ENCODE measurements around the gene SELENOM.

Gene SELENOM

DNA sequence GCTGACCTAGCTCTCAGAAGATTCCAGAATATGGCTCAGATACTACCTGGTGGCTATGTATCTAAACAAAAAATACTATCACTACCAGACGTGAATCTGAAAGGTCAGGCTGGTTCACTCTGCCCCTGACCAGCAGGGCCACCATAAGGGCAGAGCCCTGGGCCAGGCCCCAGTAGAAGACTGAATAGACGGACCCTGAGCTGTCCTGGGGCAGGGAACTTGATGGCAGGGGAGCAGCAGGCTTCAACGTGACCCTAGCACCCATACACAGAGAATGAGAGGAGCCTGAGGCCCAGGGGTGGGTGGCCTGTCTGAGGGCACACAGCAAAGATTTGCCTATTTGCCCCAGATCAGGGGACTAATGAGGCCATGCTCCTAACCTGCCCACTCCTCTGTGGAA is 46.0 kb upstream of the SELENOM start:
- no peaks in the 10 kb centered on the region for H3K4me1 ChIP-seq (ENCODE audit: insufficient read depth, low read length, severe bottlenecking)
- H3K79me2 ChIP-seq (ENCODE audit: insufficient read depth, low read length): no peaks in the 10 kb centered on the region
- H4K20me1 ChIP-seq (ENCODE audit: insufficient read depth, low read length): no peaks in the 10 kb centered on the region
- H2AFZ ChIP-seq (ENCODE audit: low read length): no peak overlapping the region
- H3K9me2 ChIP-seq (ENCODE audit: low read depth, low read length): no peaks in the 10 kb centered on the region
- H3K27me3 ChIP-seq (ENCODE audit: insufficient read depth, low read length): no peaks in the 10 kb centered on the region
- H3K4me3 ChIP-seq (ENCODE audit: low read depth, low read length, poor library complexity, severe bottlenecking): no peak overlapping the region
- no peaks in the 10 kb centered on the region for H3K9me3 ChIP-seq (ENCODE audit: low read length)
- H3K27ac ChIP-seq (ENCODE audit: low read depth, low read length, poor library complexity, severe bottlenecking): no peak overlapping the region
- no peak overlapping the region for H3K4me2 ChIP-seq (ENCODE audit: low read length)
- TF ChIP-seq, protein P1, sequence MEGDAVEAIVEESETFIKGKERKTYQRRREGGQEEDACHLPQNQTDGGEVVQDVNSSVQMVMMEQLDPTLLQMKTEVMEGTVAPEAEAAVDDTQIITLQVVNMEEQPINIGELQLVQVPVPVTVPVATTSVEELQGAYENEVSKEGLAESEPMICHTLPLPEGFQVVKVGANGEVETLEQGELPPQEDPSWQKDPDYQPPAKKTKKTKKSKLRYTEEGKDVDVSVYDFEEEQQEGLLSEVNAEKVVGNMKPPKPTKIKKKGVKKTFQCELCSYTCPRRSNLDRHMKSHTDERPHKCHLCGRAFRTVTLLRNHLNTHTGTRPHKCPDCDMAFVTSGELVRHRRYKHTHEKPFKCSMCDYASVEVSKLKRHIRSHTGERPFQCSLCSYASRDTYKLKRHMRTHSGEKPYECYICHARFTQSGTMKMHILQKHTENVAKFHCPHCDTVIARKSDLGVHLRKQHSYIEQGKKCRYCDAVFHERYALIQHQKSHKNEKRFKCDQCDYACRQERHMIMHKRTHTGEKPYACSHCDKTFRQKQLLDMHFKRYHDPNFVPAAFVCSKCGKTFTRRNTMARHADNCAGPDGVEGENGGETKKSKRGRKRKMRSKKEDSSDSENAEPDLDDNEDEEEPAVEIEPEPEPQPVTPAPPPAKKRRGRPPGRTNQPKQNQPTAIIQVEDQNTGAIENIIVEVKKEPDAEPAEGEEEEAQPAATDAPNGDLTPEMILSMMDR (IDR thresholded peaks at IDR 0.05; ENCODE audit: low read length): no peak
- TF ChIP-seq EZH2 (IDR thresholded peaks at IDR 0.05; ENCODE audit: borderline replicate concordance, low read length): no peak
- H3K9ac ChIP-seq (ENCODE audit: low read length): no peak overlapping the region
- no peaks in the 10 kb centered on the region for H3F3A ChIP-seq (ENCODE audit: insufficient read depth, low read length)
- H3K36me3 ChIP-seq (ENCODE audit: insufficient read depth, low read length): no peaks in the 10 kb centered on the region

DNA sequence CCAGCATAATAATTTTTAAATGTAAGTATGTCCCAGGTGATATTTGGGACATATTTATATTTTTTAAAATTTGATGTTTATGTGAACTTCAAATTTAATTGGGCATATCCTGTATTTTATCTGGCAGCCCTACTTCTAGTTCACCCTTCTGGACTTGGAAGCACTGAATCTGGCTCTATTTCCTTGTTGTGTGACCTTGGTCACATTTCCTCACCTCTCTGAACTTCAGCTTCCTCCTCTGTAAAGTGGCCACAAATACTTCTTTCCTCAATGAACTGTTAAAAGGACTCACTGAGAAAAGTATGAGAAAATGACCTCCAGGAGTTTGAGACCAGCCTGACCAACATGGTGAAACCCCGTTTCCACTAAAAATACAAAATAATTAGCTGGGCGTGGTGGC is 44.5 kb upstream of the SELENOM start:
- Histone ChIP-seq H3F3A (ENCODE audit: insufficient read depth, low read length) (no peaks in the 10 kb centered on the region), H3K4me2 (ENCODE audit: low read length) (no peak overlapping the region), H3K9ac (ENCODE audit: low read length) (no peak overlapping the region), H3K27ac (ENCODE audit: low read depth, low read length, poor library complexity, severe bottlenecking) (no peak overlapping the region), H3K4me1 (ENCODE audit: insufficient read depth, low read length, severe bottlenecking) (no peaks in the 10 kb centered on the region), H2AFZ (ENCODE audit: low read length) (no peak overlapping the region), H4K20me1 (ENCODE audit: insufficient read depth, low read length) (no peaks in the 10 kb centered on the region), H3K9me2 (ENCODE audit: low read depth, low read length) (no peaks in the 10 kb centered on the region), H3K36me3 (ENCODE audit: insufficient read depth, low read length) (no peaks in the 10 kb centered on the region), H3K4me3 (ENCODE audit: low read depth, low read length, poor library complexity, severe bottlenecking) (no peak overlapping the region), H3K79me2 (ENCODE audit: insufficient read depth, low read length) (no peaks in the 10 kb centered on the region), H3K9me3 (ENCODE audit: low read length) (no peaks in the 10 kb centered on the region), H3K27me3 (ENCODE audit: insufficient read depth, low read length) (no peaks in the 10 kb centered on the region; the same call in 1 of the 2 replicates)
- TF ChIP-seq, protein P1 (IDR thresholded peaks at IDR 0.05; ENCODE audit: low read length): no peak
- TF ChIP-seq EZH2 (IDR thresholded peaks at IDR 0.05; ENCODE audit: borderline replicate concordance, low read length): no peak

DNA sequence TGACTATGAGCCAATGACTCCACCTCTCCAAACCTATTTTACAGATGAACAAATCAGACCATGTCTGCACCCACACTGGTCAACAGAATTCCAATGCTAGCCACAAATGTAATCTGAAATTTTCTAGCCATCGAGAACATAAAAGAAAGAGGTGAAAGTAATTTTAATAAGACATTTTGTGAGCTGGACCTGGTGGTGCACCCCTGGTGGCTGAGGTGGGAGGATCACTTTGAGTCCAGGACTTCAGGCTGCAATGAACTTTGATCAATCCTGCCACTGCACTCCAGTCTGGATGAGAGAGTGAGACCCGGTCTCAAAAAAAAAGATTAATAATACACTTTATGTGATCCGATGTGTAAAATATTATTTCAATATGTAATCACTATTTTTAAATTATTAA is 43.2 kb upstream of the SELENOM start:
- H3K27me3 ChIP-seq (ENCODE audit: insufficient read depth, low read length): no peaks in the 10 kb centered on the region; the same call in 1 of the 2 replicates
- H3K36me3 ChIP-seq (ENCODE audit: insufficient read depth, low read length): no peaks in the 10 kb centered on the region
- no peaks in the 10 kb centered on the region for H3K79me2 ChIP-seq (ENCODE audit: insufficient read depth, low read length)
- H3K4me3 ChIP-seq (ENCODE audit: low read depth, low read length, poor library complexity, severe bottlenecking): no peak overlapping the region
- no peaks in the 10 kb centered on the region for H3K9me2 ChIP-seq (ENCODE audit: low read depth, low read length)
- H3F3A ChIP-seq (ENCODE audit: insufficient read depth, low read length): no peaks in the 10 kb centered on the region
- H2AFZ ChIP-seq (ENCODE audit: low read length): no peak overlapping the region
- no peaks in the 10 kb centered on the region for H3K4me1 ChIP-seq (ENCODE audit: insufficient read depth, low read length, severe bottlenecking)
- H3K9me3 ChIP-seq (ENCODE audit: low read length): no peaks in the 10 kb centered on the region
- no peak overlapping the region for H3K4me2 ChIP-seq (ENCODE audit: low read length)
- H3K9ac ChIP-seq (ENCODE audit: low read length): no peak overlapping the region
- H3K27ac ChIP-seq (ENCODE audit: low read depth, low read length, poor library complexity, severe bottlenecking): no peak overlapping the region
- H4K20me1 ChIP-seq (ENCODE audit: insufficient read depth, low read length): no peaks in the 10 kb centered on the region
- TF ChIP-seq EZH2 (IDR thresholded peaks at IDR 0.05; ENCODE audit: borderline replicate concordance, low read length): no peak
- TF ChIP-seq, protein P1 (IDR thresholded peaks at IDR 0.05; ENCODE audit: low read length): peak; percentile 35; the same call in 1 of the 2 replicates
